Glutamatergic neuron (in vitro differentiated cells): ENCODE measurements around the gene LUZP4. TPM values are rescaled to one million over a fixed set of nuclear protein-coding genes. Genes with fewer than 3 reads are reported as not detected.

Experiments used
- DNase-seq: peaks from one replicate; pipeline ENCODE4 v3.0.0; 2022
- H3K27ac Mint-ChIP-seq: one replicate; pipeline ENCODE4 v1.8.0; 2020; ENCODE audit warnings: mild to moderate bottlenecking, mixed read lengths, inconsistent platforms; ENCODE audit not compliant: unreplicated experiment
- H3K27me3 Mint-ChIP-seq: one replicate; pipeline ENCODE4 v1.8.0; 2020; ENCODE audit warnings: mild to moderate bottlenecking, moderate library complexity, mixed read lengths, inconsistent platforms; ENCODE audit not compliant: unreplicated experiment
- H3K36me3 Mint-ChIP-seq: one replicate; pipeline ENCODE4 v1.8.0; 2020; ENCODE audit warnings: mild to moderate bottlenecking, mixed read lengths, inconsistent platforms; ENCODE audit not compliant: unreplicated experiment
- H3K4me1 Mint-ChIP-seq: one replicate; pipeline ENCODE4 v1.8.0; 2020; ENCODE audit warnings: mild to moderate bottlenecking, low read depth, mixed read lengths, inconsistent platforms; ENCODE audit not compliant: unreplicated experiment
- H3K4me3 Mint-ChIP-seq: one replicate; pipeline ENCODE4 v1.8.0; 2020; ENCODE audit warnings: mild to moderate bottlenecking, mixed read lengths, inconsistent platforms; ENCODE audit not compliant: unreplicated experiment
- H3K9me3 Mint-ChIP-seq: one replicate; pipeline ENCODE4 v1.8.0; 2020; ENCODE audit warnings: mild to moderate bottlenecking, moderate library complexity, mixed read lengths, inconsistent platforms; ENCODE audit not compliant: unreplicated experiment
- total RNA-seq: library from RNA; stranded (reverse); fragmentation: NEBNext Ultra II Directional; extraction: Animal tissue kit (Norgen Biotek cat#: 25700); gene quantifications from one replicate; pipeline ENCODE4 v1.2.1, GENCODE V29; 2021; ENCODE audit not compliant: unreplicated experiment
- TF ChIP-seq, protein P1 (sequence below): fragments of 200-600 bp; sonication (generic); IDR thresholded peaks from one replicate; pipeline ENCODE4 v1.5.0; 2021; ENCODE audit not compliant: partially characterized antibody, unreplicated experiment

The LUZP4 gene
- total RNA-seq, 1 donor from 2014 or later: not detected

DNA sequence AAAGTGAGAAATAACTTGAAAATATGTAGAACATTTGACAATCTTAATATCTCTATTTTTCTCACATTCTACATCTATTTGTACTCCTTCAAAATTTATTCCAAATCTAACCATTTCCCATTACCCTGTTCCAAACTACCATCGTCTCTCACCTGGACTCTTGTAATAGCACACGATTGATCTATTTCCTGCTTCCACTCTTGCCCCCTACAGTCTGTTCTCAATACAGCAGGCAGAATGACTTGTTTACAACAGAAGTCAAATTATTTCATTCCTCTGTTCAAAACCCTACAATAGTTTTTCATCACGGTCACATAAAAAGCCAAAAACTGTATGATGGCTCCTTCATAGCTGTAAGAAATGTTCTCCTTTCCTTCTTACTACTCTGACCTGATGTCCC, 21.1 kb upstream of the LUZP4 start:
- TF ChIP-seq, protein P1, sequence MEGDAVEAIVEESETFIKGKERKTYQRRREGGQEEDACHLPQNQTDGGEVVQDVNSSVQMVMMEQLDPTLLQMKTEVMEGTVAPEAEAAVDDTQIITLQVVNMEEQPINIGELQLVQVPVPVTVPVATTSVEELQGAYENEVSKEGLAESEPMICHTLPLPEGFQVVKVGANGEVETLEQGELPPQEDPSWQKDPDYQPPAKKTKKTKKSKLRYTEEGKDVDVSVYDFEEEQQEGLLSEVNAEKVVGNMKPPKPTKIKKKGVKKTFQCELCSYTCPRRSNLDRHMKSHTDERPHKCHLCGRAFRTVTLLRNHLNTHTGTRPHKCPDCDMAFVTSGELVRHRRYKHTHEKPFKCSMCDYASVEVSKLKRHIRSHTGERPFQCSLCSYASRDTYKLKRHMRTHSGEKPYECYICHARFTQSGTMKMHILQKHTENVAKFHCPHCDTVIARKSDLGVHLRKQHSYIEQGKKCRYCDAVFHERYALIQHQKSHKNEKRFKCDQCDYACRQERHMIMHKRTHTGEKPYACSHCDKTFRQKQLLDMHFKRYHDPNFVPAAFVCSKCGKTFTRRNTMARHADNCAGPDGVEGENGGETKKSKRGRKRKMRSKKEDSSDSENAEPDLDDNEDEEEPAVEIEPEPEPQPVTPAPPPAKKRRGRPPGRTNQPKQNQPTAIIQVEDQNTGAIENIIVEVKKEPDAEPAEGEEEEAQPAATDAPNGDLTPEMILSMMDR: peak; percentile 53
- Mint-ChIP-seq H3K9me3 (no peaks in the 10 kb centered on the region), H3K36me3 (no peaks in the 10 kb centered on the region), H3K27ac (no peak overlapping the region), H3K4me1 (peaks cover 2% of the 10 kb centered on the region), H3K27me3 (no peaks in the 10 kb centered on the region), H3K4me3 (no peak overlapping the region)
- DNase-seq: no peak

DNA sequence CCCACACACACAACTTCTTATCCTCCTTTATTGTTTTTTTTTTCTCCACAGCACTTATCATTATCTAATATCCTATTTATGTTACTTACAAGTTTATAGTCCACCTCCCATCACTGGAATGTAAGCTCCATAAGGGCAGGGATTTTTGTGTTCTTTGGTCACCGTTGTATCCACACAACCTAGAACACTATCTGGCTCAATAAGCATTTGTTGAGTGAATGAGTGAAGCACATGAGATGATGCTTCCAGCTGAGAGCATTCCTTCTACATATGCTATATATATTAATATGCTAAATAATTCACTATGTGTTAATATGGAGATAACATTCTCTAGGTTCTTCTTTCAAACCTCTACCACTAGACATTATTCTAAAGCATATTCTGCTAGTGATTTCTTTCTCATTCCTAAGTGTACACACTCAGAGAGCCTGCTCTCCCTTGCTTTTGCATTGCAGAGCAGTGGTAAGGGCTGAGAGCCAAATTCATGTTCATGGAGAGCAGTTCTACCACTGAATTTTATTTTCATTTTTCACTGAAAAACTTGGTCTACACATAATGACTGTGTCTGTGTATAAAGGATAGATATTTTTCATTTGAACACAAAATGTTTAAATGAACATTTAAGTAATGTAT, 20.3 kb upstream of the LUZP4 start:
- H3K4me1 Mint-ChIP-seq: peaks cover 2% of the 10 kb centered on the region
- H3K27me3 Mint-ChIP-seq: no peaks in the 10 kb centered on the region
- DNase-seq: no peak
- H3K9me3 Mint-ChIP-seq: no peaks in the 10 kb centered on the region
- H3K27ac Mint-ChIP-seq: no peak overlapping the region
- H3K4me3 Mint-ChIP-seq: no peak overlapping the region
- TF ChIP-seq, protein P1: no peak
- H3K36me3 Mint-ChIP-seq: no peaks in the 10 kb centered on the region

DNA sequence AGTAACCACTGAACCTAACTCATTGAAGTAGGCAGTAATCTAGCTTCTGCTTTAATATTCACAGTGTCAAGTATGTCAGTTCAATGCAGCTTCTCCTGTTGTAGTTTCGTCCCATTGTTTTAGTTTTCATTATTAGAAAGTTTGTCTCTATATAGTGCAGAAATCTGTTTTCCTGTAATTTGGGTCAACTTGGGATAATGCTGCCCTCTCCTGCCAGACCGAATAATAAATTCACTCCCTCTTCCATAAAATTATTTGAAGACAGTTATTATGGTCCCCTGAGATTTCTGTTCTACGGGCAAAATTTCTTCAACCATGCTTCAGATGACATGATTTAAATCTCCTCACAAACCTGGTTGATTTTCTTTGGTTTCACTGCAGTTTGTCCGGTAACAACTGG, 4.6 kb upstream of the LUZP4 start:
- H3K4me3 Mint-ChIP-seq: no peak overlapping the region
- TF ChIP-seq, protein P1: no peak
- H3K4me1 Mint-ChIP-seq: no peaks in the 10 kb centered on the region
- H3K36me3 Mint-ChIP-seq: no peaks in the 10 kb centered on the region
- no peak for DNase-seq
- no peaks in the 10 kb centered on the region for H3K27me3 Mint-ChIP-seq
- no peaks in the 10 kb centered on the region for H3K9me3 Mint-ChIP-seq
- no peak overlapping the region for H3K27ac Mint-ChIP-seq

DNA sequence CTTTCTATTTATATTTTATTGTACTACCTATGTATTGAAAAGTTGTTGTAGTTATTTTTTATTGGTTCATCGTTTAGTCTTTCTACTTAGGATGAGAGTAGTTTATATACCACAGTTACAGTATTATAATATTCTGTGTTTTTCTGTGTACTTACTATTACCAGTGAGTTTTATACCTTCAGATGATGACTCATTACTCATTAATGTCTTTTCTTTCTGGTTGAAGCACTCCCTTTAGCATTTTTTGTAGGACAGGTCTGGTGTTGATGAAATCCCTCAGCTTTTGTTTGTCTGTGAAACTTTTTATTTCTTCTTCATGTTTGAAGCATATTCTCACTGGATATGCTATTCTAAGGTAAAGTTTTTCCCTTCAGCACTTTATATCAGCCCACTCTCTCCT, 7.7 kb downstream of the LUZP4 start:
- no peaks in the 10 kb centered on the region for H3K4me1 Mint-ChIP-seq
- H3K4me3 Mint-ChIP-seq: no peak overlapping the region
- H3K36me3 Mint-ChIP-seq: no peaks in the 10 kb centered on the region
- H3K27ac Mint-ChIP-seq: no peak overlapping the region
- H3K9me3 Mint-ChIP-seq: no peaks in the 10 kb centered on the region
- DNase-seq: no peak
- TF ChIP-seq, protein P1: no peak
- no peaks in the 10 kb centered on the region for H3K27me3 Mint-ChIP-seq

DNA sequence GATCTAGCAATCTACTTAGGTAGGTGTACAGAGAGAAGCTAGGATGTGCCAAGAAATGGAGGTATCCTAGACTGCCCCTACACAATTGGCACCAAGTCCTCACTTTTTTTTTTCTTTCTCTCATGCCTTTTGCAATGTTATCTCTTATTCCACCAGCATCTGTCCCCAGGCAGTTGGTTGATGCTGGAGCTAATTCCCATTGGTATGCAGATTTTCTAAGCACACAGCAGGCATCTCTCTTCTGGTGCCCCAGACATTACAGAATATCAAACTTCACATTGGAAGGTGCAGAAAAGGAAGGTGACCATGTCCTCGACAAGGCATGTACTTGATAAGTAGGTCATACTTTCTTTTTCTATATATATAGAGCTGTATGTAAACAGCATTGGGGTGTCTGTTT, 21.6 kb downstream of the LUZP4 start:
- Mint-ChIP-seq H3K9me3 (no peaks in the 10 kb centered on the region), H3K27ac (no peak overlapping the region), H3K36me3 (no peaks in the 10 kb centered on the region), H3K27me3 (no peaks in the 10 kb centered on the region), H3K4me1 (no peaks in the 10 kb centered on the region), H3K4me3 (no peak overlapping the region)
- DNase-seq: no peak
- TF ChIP-seq, protein P1: no peak
